HG03521 (cell line): ENCODE measurements around the gene COQ2.
A peak's percentile ranks its signal among the peaks of the same experiment; 100 is the strongest.
"Not testable (repeated sequence)": the region's sequence is repeated elsewhere in the genome, so short reads cannot be mapped to it uniquely, and the experiment has no call there.

Experiments
- ATAC-seq: cut with Tn5 transposase; IDR thresholded peaks from one replicate; pipeline ENCODE4 v1.9.1; 2021; ENCODE audit warnings: mild to moderate bottlenecking, moderate library complexity; ENCODE audit not compliant: unreplicated experiment

COQ2 gene

GRCh38 chr4:83284193-83285054, at the start of gene COQ2:
Gene COQ2, minus strand, starts transcription at chr4:83284798. Its CDS starts 34 bp downstream, at chr4:83284764.
- ATAC-seq = peak; percentile 86

GRCh38 chr4:83331956-83332355, 47.4 kb upstream of the COQ2 start:
- no peak for ATAC-seq

- ATAC-seq = no peak
Observed at GRCh38 chr4:83329521-83330110, 45.0 kb upstream of the COQ2 start.

GRCh38 chr4:83328521-83329187, 44.1 kb upstream of the COQ2 start:
- no peak for ATAC-seq

DNA sequence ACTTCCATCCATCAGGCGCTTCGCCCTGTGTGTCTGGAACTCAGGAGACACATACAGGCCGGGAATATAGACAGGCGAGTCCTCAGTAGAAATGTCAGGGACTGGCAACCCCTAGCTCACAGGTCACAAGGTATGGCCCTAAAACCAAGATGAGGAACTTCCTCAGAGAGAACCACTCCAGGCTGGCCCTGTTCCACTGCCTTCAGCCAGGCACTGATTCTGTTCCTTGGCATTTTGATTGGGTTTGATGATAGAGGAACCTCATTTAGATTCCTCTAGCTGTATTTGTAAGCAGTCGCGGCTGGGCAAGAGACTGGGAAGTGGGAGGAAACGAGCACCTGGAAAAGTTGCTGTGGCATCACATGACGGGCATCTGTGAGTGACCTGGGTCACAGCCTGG, 41.9 kb upstream of the COQ2 start:
- no peak for ATAC-seq

DNA sequence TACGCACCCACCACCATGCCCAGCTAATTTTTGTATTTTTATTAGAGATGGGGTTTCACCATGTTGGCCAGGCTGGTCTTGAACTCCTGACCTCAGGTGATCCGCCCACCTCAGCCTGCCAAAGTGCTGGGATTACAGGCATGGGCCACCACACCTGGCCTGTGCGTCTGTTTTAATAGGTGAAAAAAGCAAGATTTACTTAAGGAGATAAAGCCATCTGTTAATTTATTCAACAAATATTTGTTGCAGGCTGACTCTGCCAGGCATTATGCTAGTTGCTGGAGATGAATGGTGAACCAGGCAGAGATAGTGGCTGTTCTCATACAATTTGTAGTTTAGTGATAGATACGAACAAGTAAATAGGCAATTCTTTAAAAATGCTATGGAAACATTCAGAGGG, 40.7 kb upstream of the COQ2 start:
- not testable (repeated sequence) for ATAC-seq

- ATAC-seq = no peak
Observed at GRCh38 chr4:83323136-83323535, 38.5 kb upstream of the COQ2 start.

- no peak for ATAC-seq
Observed at GRCh38 chr4:83320548-83320947, 36.0 kb upstream of the COQ2 start.

DNA sequence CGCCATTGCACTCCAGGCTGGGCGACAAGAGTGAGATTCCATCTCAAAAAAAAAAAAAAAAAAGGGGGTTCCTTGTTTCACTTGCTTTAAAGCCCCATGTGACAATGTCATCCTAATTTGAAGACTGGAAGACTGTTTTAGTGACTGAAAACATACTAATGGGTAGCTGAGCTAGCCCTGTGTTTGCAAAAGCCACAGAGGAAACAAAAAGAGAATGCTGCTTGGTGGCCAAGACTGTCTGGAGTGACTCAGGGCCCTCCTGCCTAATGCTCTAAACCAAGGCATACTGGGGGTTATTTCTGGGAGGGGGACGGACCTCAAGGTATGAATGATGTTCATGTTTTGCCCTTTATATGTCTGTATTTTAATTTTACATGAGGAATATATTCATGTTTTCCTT, 34.1 kb upstream of the COQ2 start:
- ATAC-seq = no peak

DNA sequence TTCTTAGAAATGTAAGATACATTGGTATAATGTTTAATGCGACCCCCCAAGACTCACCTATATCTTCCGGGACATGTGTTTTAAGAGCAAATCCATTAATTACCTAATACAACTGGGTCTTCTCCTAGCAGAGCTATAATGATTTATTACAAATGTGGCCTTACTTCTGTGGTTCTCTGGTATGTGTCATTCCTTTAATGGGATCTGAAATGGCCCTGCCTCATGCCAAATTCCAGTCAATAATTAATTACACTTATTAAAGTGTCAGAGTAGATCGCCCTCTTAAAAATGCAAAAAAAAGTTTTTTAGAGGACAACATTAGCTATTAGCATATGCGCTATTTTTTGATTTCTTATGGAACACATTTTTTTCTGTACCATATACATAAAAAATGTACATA, 33.1 kb upstream of the COQ2 start:
- ATAC-seq = no peak

DNA sequence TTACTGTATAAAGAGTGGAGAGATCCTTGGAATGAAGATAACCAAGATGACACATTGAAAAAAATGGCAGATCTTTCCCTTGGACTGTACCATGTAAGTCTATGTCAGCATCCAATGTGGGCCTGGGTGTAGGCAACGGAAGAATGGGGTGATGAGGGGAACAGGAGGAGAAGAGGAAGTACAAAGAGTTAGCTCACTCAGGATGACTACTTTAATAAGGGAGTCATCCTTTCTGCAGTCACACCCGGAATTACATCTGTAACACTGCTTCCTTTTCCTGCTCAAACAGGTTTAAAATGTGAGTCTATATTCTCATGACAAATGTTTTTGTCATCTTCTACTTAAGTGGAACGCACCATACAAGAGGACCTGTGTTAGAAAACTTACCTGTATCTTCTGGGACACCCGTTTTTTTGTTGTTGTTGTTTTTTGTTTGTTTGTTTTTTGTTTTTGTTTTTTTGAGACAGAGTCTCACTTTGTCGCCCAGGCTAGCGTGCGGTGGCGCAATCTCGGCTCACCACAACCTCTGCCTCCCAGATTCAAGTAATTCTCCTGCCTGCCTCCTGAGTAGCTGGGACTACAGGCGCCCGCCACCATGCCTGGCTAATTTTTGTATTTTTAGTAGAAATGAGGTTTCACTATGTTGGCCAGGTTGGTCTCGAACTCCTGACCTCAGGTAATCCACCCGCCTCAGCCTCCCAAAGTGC, 32.0 kb upstream of the COQ2 start:
- no peak for ATAC-seq

DNA sequence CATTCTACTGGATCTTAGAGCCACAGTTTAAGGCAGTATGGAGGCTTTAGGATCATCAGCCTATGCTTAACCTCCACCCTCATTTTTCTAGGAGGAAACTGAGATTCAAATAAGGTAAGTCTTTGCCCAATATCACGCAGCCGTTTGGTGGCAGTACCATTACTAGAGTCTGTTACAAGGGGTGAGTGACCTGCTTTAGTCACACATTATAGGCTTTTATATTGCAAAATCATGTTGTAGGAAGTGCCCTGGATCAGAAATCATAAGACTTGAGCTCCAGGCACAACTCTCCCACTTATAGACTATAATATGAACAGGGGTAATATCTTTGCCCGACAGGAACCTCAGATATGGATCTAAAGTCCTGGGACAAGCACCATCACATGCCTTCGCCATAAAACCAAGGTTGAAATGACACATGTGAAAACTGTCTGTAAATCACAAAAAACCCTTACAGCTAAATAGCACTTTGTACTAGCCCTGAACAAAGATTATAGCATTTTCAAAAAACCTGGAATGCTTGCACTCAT, 30.8 kb upstream of the COQ2 start:
- ATAC-seq = no peak

GRCh38 chr4:83308672-83309071, 24.1 kb upstream of the COQ2 start:
- ATAC-seq = no peak

- no peak for ATAC-seq
Observed at GRCh38 chr4:83307920-83308319, 23.3 kb upstream of the COQ2 start.

DNA sequence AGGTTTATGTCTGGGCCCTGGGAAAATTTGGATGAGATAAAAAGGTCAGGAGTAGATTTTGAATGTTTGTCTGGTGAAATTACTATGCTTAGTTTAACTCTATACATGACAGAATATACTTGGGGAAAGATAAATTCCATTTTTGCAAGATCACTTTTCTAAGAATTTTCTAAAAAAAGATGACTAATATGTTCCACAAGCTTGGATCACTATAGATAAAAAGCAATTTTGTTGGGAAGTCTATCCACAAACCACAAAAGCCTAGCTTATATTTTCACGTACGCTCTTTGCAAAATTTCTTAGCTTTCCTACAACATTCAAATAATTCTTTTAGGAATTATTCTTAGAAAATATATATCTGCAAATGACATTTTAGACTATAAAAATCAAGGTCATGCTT, 20.6 kb upstream of the COQ2 start:
- ATAC-seq = no peak

DNA sequence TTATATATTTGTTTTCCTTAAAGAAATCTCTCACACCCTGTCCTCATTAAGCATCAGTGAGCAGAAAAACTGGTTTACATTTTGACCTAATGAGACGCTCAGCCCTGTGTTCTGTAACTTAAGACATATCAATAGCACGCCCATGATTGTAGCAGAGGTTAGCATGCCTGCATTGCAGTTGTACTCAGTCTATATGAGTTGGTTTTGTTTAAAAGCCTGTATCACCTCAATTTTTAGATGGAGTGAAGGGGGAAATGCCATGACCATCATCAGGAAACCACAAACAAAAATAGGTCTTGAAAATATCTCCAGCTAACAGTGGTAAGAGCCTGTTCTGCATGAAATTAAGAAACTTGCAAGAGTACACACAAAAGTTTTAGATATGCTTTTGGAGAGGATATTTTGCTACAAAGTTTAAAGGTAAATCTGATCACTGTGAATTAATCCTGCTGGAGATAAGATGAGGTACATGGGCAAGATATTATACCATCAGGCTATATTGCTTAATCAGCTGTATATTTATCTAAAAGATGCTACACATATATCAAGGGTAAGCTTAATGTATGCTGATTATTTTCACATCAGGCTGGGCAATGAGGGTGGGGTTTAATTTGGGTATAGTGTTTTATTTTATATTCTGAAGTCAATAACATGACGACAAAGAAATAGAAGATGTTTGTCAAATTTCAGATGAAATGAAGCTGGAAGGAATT, 13.1 kb upstream of the COQ2 start:
- no peak for ATAC-seq

GRCh38 chr4:83293305-83294046, 8.9 kb upstream of the COQ2 start:
- ATAC-seq = no peak

DNA sequence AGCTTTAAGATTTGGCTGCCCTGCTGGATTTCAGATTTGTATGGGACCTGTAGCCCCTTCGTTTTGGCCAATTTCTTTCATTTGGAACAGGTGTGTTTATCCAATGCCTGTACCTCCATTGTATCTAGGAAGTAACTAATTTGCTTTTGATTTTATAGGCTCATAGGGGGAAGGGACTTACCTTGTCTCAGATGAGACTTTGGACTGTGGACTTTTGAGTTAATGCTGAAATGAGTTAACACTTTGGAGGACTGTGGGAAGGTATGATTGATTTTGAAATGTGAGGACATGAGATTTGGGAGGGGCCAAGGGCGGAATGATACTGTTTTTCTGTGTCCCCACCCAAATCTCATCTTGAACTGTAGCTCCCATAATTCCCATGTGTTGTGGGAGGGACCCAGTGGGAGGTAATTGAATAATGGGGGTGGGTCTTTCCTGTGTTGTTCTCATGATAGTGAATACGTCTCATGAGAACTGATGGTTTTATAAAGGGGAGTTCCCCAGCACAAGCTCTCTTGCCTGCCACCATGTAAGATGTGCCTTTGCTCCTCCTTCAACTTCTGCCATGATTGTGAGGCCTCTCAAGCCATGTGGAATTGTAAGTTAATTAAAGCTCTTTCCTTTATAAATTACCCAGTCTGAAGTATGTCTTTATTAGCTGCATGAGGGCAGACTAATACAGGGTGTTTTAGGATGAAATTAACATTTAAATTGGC, 5.6 kb upstream of the COQ2 start:
- not testable (repeated sequence) for ATAC-seq

- ATAC-seq = not testable (repeated sequence)
Observed at GRCh38 chr4:83288381-83288780, 3.8 kb upstream of the COQ2 start.
